Prostate gland (tissue), 2 donors: ENCODE measurements around the gene ADAMTS12. TPM values are rescaled to one million over a fixed set of nuclear protein-coding genes. Genes with fewer than 3 reads are reported as not detected.

Experiments
- DNase-seq: peaks from one replicate; pipeline ENCODE4 v3.0.0-alpha.2; 2019; ENCODE audit warnings: low spot score
- H3K27ac ChIP-seq, 2 donors: fragments of 200-600 bp; sonication (generic); 2 replicates each; pipeline ENCODE4 v1.5.1; 2017 to 2019
- H3K27me3 ChIP-seq: fragments of 200-600 bp; sonication (generic); replicated peaks from 2 replicates; pipeline ENCODE4 v1.5.1; 2019; ENCODE audit not compliant: insufficient read depth
- H3K36me3 ChIP-seq, 2 donors: fragments of 200-600 bp; sonication (generic); 1 replicate in 1 of 2; 2 replicates in 1 of 2; pipeline versions ENCODE4 v1.5.1 to v1.8.1; 2017 to 2019
- H3K4me1 ChIP-seq: fragments of 200-600 bp; sonication (generic); replicated peaks from 2 replicates; pipeline ENCODE4 v1.5.1; 2019
- H3K4me3 ChIP-seq, 2 donors: fragments of 200-600 bp; sonication (generic); 2 replicates each; pipeline ENCODE4 v1.5.1; 2017 to 2019
- H3K9me3 ChIP-seq: fragments of 200-600 bp; sonication (generic); 2 replicates; pipeline ENCODE4 v1.5.1; 2017
- CTCF ChIP-seq, 4 experiments: fragments of 200-600 bp in 2 of 4; fragments of 450-650 bp in 2 of 4; sonication (generic) in 2 of 4; IDR thresholded peaks; 1 replicate in 3 of 4; 2 replicates in 1 of 4; pipeline ENCODE4 v1.5.1; 2016 to 2019; ENCODE audit warnings: antibody characterized with exemption in 4 of 4, mild to moderate bottlenecking in 2 of 4, moderate library complexity in 2 of 4
- POLR2A ChIP-seq: fragments of 450-650 bp; IDR thresholded peaks from one replicate; pipeline ENCODE4 v1.6.1; 2016; ENCODE audit warnings: antibody characterized with exemption, mild to moderate bottlenecking
- POLR2AphosphoS5 ChIP-seq: sonication (generic); formaldehyde crosslinking; IDR thresholded peaks from one replicate; pipeline ENCODE4 v1.6.1; 2017; ENCODE audit warnings: antibody characterized with exemption
- WGBS: methylation state at CpG from one replicate; pipeline ENCODE4 v1.1.5; 2018; 5-methylcytosine and 5-hydroxymethylcytosine counted together
- intact Hi-C: fragments of 100-400 bp; cut with DNase I; formaldehyde crosslinking; loops from one replicate; pipeline ENCODE4 v1.14.2; 2022
- total RNA-seq, 2 donors: library from RNA; depleted of rRNA; stranded (reverse); fragments of >200 nt; gene quantifications; one replicate each; pipeline ENCODE4 v1.1.0, GENCODE V29; 2016

ADAMTS12 gene
- total RNA-seq, 2 donors from 2014 or later = 0.09 to 3.7 TPM

GRCh38 chr5:33477816-33478215, 414.0 kb downstream of the ADAMTS12 start:
- H3K27me3 ChIP-seq = no peaks in the 10 kb centered on the region
- no peaks in the 10 kb centered on the region for H3K4me1 ChIP-seq
- no peak for TF ChIP-seq CTCF (IDR thresholded peaks at IDR 0.05)
- TF ChIP-seq POLR2AphosphoS5 = no peak
- no peak for TF ChIP-seq POLR2A
- no peaks in the 10 kb centered on the region for H3K36me3 ChIP-seq
- intact Hi-C loops = loop anchor here (10.0 kb wide), 1 partner anchor 457 kb away; the partner anchor contains the start of gene RXFP3
- H3K27ac ChIP-seq = no peak overlapping the region
- H3K9me3 ChIP-seq = no peaks in the 10 kb centered on the region
- no peak overlapping the region for H3K4me3 ChIP-seq
- WGBS = 98% methylated on average over 2 of the region's 2 CpGs
- no peak for DNase-seq

GRCh38 chr5:33476992-33477391, 414.8 kb downstream of the ADAMTS12 start:
- WGBS = 94% methylated on average over 3 of the region's 3 CpGs
- no peaks in the 10 kb centered on the region for H3K36me3 ChIP-seq
- intact Hi-C loops = loop anchor here (10.0 kb wide), 1 partner anchor 458 kb away; the partner anchor contains the start of gene RXFP3
- no peaks in the 10 kb centered on the region for H3K27me3 ChIP-seq
- H3K4me3 ChIP-seq = no peak overlapping the region
- H3K4me1 ChIP-seq = no peaks in the 10 kb centered on the region
- H3K27ac ChIP-seq = no peak overlapping the region
- DNase-seq = no peak
- TF ChIP-seq CTCF (IDR thresholded peaks at IDR 0.05) (no peak), POLR2AphosphoS5 (no peak), POLR2A (no peak)
- no peaks in the 10 kb centered on the region for H3K9me3 ChIP-seq

- Histone ChIP-seq H3K4me3 (no peak overlapping the region), H3K27me3 (no peaks in the 10 kb centered on the region), H3K36me3 (no peaks in the 10 kb centered on the region), H3K27ac (no peak overlapping the region), H3K4me1 (no peaks in the 10 kb centered on the region), H3K9me3 (no peaks in the 10 kb centered on the region)
- TF ChIP-seq CTCF (IDR thresholded peaks at IDR 0.05) = no peak
- TF ChIP-seq POLR2A = no peak
- TF ChIP-seq POLR2AphosphoS5 = no peak
- intact Hi-C loops = loop anchor here (10.0 kb wide), 1 partner anchor 459 kb away; the partner anchor contains the start of gene RXFP3
- no peak for DNase-seq
- WGBS = 97% methylated on average over 5 of the region's 5 CpGs
These were observed 416.1 kb downstream of the ADAMTS12 start for GRCh38 chr5:33475706-33476105.

GRCh38 chr5:33474931-33475499, 416.8 kb downstream of the ADAMTS12 start:
- Histone ChIP-seq H3K27me3 (no peaks in the 10 kb centered on the region), H3K27ac (no peak overlapping the region), H3K4me3 (no peak overlapping the region), H3K4me1 (no peaks in the 10 kb centered on the region), H3K9me3 (no peaks in the 10 kb centered on the region), H3K36me3 (no peaks in the 10 kb centered on the region)
- DNase-seq = no peak
- intact Hi-C loops = loop anchor here (10.0 kb wide), 1 partner anchor 460 kb away; the partner anchor contains the start of gene RXFP3
- 98% methylated on average over 3 of the region's 3 CpGs for WGBS
- no peak for TF ChIP-seq POLR2AphosphoS5
- no peak for TF ChIP-seq POLR2A
- no peak for TF ChIP-seq CTCF (IDR thresholded peaks at IDR 0.05)

- Histone ChIP-seq H3K27me3 (no peaks in the 10 kb centered on the region), H3K4me1 (no peaks in the 10 kb centered on the region), H3K4me3 (no peak overlapping the region), H3K36me3 (no peaks in the 10 kb centered on the region), H3K9me3 (no peaks in the 10 kb centered on the region), H3K27ac (no peak overlapping the region)
- intact Hi-C loops = loop anchor here (10.0 kb wide), 1 partner anchor 461 kb away; the partner anchor contains the start of gene RXFP3
- WGBS = 94% methylated on average over 2 of the region's 2 CpGs
- TF ChIP-seq POLR2A (no peak), POLR2AphosphoS5 (no peak), CTCF (IDR thresholded peaks at IDR 0.05) (no peak)
- no peak for DNase-seq
These were observed 417.8 kb downstream of the ADAMTS12 start for GRCh38 chr5:33474004-33474403.
